ENCODE results near the gene ZNF17.

The ZNF17 gene

DNA sequence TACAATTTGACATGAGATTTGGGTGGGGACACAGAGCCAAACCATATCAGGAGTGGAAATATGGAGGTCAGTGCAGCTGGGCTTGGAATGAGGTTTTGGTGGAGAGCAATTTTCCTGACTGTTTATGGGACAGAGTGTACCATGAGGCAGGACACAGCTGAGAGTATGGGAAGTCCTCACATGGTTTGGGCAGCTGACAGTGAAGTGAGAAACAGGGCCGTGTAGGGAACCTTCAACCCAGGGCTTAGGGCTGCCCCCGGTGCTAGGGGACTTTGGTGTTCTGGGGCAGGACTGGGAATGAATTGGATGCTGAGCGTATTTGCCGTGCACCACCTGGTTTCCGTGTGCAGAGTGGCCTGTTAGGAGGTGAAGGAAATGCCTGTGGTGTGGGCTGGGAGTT lies 15.3 kb upstream of the ZNF17 start:
- H3K4me3 ChIP-seq (ENCODE audit: low read depth, low read length), result no peak overlapping the region
- TF ChIP-seq, protein P1, sequence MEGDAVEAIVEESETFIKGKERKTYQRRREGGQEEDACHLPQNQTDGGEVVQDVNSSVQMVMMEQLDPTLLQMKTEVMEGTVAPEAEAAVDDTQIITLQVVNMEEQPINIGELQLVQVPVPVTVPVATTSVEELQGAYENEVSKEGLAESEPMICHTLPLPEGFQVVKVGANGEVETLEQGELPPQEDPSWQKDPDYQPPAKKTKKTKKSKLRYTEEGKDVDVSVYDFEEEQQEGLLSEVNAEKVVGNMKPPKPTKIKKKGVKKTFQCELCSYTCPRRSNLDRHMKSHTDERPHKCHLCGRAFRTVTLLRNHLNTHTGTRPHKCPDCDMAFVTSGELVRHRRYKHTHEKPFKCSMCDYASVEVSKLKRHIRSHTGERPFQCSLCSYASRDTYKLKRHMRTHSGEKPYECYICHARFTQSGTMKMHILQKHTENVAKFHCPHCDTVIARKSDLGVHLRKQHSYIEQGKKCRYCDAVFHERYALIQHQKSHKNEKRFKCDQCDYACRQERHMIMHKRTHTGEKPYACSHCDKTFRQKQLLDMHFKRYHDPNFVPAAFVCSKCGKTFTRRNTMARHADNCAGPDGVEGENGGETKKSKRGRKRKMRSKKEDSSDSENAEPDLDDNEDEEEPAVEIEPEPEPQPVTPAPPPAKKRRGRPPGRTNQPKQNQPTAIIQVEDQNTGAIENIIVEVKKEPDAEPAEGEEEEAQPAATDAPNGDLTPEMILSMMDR (IDR thresholded peaks at IDR 0.05; ENCODE audit: borderline replicate concordance, insufficient read depth, low read depth, low read length), result no peak

DNA sequence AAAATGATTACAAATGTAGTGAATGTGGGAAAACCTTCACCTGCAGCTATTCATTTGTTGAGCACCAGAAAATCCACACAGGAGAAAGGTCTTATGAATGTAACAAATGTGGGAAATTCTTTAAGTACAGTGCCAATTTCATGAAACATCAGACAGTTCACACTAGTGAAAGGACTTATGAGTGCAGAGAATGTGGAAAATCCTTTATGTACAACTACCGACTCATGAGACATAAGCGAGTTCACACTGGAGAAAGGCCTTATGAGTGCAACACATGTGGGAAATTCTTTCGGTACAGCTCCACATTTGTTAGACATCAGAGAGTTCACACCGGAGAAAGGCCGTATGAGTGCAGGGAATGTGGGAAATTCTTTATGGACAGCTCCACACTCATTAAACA lies 12.1 kb upstream of the ZNF17 start:
- TF ChIP-seq, protein P1 (IDR thresholded peaks at IDR 0.05; ENCODE audit: borderline replicate concordance, insufficient read depth, low read depth, low read length), result no peak
- no peak overlapping the region for H3K4me3 ChIP-seq (ENCODE audit: low read depth, low read length)

DNA sequence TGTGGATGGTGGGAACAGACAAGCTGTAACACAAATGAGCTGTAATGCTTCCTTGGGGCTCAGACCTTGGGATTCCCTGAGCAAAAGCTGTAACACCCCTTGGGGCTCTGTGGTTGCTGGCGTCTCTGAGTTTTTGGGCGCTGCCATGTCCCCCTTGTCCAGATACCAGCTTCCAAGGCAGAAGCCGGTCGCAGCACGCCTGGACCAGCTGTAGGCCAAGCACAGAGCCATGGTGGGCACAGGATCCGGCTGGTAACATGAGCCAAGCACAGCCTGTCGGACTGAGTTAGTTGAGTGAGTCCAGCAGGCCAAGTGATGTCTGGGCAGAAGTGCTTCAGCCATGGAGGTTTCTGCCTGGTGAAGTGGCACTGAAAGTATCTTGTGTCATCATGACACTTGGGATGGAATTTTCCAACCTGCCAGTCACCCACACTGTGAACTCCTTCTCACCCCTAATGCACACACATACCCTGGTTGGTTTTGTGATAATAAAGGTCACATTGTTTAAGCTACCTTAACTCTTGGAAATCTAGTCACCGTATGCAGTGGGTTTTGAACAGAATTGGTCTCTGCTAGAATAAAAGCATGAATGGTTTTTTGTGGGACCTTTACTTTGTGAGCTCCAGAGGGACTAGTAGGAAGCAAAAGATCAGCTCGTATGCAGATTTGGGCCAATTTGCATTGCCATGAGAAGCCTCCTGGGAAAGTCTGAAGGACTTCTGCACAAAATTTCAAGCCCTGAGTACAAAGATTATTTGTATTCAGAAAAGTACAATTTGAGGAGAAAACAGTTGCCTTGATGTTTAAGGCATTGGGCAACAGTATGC lies 7.0 kb upstream of the ZNF17 start:
- no peak overlapping the region for H3K4me3 ChIP-seq (ENCODE audit: low read depth, low read length)
- TF ChIP-seq, protein P1 (IDR thresholded peaks at IDR 0.05; ENCODE audit: borderline replicate concordance, insufficient read depth, low read depth, low read length), result no peak

DNA sequence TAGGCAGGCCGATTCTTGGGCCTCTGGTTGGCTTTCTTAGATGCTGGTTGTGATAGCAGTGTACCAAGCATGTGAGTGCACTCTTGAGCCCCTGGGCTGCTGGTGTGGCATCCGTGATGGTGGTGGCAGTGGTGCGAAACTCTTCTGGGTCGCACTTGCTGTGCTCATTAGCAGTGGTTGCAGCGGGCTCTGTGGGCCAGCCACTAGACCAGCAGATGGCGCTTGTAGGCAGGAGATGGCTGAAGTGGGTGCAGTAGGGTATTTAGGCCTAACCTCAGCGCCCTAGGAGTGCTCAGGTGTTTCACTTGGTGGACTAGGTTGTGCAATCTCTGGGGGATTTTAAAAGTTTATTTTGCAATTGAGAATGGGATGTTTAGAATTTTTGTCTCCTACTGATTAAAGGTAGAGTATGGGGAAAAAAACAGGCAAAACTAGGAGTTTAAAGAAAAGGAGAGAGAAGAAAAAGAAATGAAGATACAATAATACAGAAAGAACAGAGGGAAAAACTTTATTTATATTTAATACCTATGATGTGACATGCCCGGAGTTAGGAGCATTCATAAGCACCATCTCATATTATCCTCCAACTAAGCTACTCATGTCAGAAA lies 4.3 kb upstream of the ZNF17 start:
- TF ChIP-seq, protein P1 (IDR thresholded peaks at IDR 0.05; ENCODE audit: borderline replicate concordance, insufficient read depth, low read depth, low read length), result peak; percentile 71
- H3K4me3 ChIP-seq (ENCODE audit: low read depth, low read length), result no peak overlapping the region

DNA sequence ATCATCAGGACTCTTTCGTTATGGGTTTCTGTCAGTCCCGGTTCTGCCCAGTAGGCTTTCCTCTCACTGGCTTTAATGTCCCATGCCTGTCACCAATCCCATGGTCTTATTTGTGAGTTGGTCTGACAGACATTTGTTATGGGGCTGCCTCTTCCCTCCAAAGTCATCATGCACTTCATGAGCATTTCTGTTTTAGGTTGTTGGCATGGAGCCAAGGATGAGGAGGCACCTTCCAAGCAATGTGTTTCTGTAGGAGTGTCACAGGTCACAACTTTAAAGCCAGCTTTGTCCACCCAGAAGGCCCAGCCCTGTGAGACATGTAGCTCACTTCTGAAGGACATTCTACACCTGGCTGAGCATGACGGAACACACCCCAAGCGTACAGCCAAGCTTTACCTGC lies 8.5 kb downstream of the ZNF17 start:
- H3K4me3 ChIP-seq (ENCODE audit: low read depth, low read length), result no peak overlapping the region
- TF ChIP-seq, protein P1 (IDR thresholded peaks at IDR 0.05; ENCODE audit: borderline replicate concordance, insufficient read depth, low read depth, low read length), result no peak

DNA sequence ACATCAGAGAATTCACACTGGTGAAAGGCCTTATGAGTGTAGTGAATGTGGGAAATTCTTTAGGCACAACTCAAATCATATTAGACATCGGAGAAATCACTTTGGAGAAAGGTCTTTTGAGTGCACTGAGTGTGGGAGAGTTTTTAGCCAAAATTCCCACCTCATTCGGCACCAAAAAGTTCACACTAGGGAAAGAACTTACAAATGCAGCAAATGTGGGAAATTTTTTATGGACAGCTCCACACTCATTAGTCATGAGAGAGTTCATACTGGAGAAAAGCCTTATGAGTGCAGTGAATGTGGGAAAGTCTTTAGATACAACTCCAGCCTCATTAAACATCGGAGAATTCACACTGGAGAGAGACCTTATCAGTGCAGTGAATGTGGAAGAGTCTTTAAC lies 10.1 kb downstream of the ZNF17 start:
- H3K4me3 ChIP-seq (ENCODE audit: low read depth, low read length), result no peak overlapping the region
- TF ChIP-seq, protein P1 (IDR thresholded peaks at IDR 0.05; ENCODE audit: borderline replicate concordance, insufficient read depth, low read depth, low read length), result no peak
